ENCODE data around the gene TTLL11. TPM values are rescaled to one million over a fixed set of nuclear protein-coding genes. Genes with fewer than 3 reads are reported as not detected.

Gene TTLL11
- total RNA-seq, 4 donors from 2014 or later = 9.1 to 14.6 (median 9.7) TPM

DNA sequence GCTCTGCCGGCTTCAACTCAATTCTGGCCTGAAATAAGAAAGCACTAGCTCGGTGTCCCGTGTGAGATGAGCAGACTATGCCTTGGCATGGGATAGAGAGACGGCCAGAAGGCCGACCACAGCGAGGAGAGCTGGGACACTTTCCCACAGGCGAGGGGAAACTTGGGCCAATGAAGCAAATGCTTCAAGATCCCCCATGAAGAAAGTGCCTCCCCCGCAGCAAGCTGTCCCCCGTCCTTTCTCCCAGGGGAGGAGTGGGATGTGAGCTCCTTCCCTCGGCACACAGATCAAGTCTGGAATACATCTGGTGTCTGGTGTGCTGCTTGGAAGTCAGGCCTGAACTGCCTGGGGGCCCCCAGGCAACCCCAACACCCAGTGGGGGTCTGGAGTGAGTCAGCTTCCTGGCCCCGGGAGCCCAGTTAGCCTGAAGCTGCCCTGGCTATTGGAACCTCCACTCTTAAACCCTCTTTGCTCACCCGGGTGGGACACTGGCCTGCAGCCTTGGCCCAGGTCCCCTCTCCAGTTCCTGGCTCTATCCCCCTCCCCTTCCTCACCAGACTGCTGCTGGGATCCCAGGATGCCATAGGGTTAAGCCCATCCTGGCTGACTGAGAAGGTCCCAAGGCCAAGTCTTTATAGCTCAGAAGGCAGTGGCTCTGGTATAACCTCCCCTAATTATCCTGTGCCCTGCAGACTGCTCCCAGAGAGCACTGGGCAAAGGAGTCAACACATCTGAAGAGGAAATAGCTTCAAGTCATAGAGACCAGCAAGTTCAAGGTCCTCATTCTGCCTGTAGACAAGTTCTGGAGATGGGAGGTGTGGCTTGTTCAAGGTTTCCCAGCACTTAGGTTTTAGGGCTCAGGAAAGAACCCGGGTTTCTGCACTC lies 205.3 kb downstream of the TTLL11 start:
- intact Hi-C loops (cut with DNase I; ENCODE audit: low total_unique reads) = no loop called here
- TF ChIP-seq, protein P1, sequence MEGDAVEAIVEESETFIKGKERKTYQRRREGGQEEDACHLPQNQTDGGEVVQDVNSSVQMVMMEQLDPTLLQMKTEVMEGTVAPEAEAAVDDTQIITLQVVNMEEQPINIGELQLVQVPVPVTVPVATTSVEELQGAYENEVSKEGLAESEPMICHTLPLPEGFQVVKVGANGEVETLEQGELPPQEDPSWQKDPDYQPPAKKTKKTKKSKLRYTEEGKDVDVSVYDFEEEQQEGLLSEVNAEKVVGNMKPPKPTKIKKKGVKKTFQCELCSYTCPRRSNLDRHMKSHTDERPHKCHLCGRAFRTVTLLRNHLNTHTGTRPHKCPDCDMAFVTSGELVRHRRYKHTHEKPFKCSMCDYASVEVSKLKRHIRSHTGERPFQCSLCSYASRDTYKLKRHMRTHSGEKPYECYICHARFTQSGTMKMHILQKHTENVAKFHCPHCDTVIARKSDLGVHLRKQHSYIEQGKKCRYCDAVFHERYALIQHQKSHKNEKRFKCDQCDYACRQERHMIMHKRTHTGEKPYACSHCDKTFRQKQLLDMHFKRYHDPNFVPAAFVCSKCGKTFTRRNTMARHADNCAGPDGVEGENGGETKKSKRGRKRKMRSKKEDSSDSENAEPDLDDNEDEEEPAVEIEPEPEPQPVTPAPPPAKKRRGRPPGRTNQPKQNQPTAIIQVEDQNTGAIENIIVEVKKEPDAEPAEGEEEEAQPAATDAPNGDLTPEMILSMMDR (IDR thresholded peaks at IDR 0.05) = no peak
- no peak for TF ChIP-seq POLR2A (IDR thresholded peaks at IDR 0.05)
- DNase-seq (ENCODE audit: low spot score in 2 of 2) = peak in 1 of 2 donors; percentile 73
- 71 to 88% methylated on average over 12 to 13 of the region's 13 CpGs for WGBS, 2 donors
- no peak overlapping the region for H3K4me3 ChIP-seq (ENCODE audit: low read depth, poor library complexity, severe bottlenecking)

DNA sequence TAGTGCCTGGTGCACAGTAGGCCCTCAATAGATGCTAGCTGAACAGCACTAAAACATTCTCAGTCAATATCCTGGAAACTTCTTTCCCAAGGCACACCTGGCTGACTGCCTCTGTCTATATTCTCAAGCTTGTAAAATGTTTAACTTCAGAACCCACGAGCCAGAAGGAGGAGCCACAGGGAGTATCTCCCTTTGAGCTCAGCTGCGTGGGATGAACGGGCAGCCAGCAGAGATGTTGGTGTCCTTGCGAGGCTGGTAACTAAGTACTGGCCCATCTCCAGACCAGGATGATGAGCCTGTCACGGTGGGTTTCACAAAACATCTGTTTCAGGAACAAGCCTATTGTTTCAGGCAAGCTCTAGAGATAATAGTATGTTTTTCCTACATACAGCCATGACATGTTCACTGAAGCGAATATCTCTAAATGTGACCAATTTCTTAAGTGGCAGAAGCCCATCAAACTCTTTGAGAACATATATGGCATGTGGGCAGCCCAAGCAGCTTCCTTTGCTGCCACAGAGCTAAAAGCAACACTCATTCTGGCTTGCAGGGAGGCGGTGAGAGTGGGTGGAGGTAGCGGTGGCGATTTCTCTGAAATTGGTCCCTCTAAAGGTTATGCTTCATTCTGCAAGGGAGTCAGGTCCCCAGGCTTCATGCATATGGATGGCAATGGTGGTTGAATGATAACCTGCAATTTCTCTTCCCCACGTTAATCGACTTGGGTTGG lies 206.2 kb downstream of the TTLL11 start:
- peak in 1 of 2 donors; percentile 39 for DNase-seq (ENCODE audit: low spot score in 2 of 2)

DNA sequence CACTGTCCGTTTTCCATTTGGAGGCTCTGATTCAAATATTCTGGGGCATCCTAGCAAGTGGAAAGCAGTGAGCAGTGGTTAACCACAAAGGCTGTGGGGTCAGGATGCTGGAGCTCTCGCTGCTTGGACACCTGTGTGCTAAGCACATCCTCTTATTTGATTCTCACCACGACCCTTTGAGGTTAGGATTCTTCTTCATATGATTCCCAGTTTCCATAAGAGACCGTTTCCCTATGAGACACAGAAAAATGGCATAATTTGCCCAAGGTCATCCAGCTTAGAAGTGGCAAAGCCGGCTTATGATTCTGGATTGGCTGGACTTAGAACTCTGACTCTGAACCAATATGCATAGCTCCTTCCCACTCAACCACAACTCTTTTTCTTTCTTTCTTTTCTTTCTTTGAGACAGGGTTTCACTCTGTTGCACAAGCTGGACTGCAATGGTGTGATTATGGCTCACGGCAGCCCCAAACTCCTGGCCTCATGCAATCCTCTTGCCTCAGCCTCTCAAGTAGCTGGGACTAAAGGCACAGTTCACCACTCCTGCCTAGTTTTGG lies 207.7 kb downstream of the TTLL11 start:
- DNase-seq (ENCODE audit: low spot score in 2 of 2) = peak in 1 of 2 donors; percentile 56
- WGBS, 2 donors = 82 to 85% methylated on average over 6 of the region's 6 CpGs
- H3K4me3 ChIP-seq (ENCODE audit: low read depth, poor library complexity, severe bottlenecking) = no peak overlapping the region
- TF ChIP-seq POLR2A (IDR thresholded peaks at IDR 0.05) = no peak
- TF ChIP-seq, protein P1 (IDR thresholded peaks at IDR 0.05) = no peak
- intact Hi-C loops (cut with DNase I; ENCODE audit: low total_unique reads) = no loop called here

More for the DNA sequence above, 206.2 kb downstream of the TTLL11 start:
- intact Hi-C loops (cut with DNase I; ENCODE audit: low total_unique reads) = no loop called here
- TF ChIP-seq POLR2A (IDR thresholded peaks at IDR 0.05) = no peak
- TF ChIP-seq, protein P1 (IDR thresholded peaks at IDR 0.05) = no peak
- no peak overlapping the region for H3K4me3 ChIP-seq (ENCODE audit: low read depth, poor library complexity, severe bottlenecking)
- WGBS, 2 donors = 76 to 86% methylated on average over 11 of the region's 11 CpGs

DNA sequence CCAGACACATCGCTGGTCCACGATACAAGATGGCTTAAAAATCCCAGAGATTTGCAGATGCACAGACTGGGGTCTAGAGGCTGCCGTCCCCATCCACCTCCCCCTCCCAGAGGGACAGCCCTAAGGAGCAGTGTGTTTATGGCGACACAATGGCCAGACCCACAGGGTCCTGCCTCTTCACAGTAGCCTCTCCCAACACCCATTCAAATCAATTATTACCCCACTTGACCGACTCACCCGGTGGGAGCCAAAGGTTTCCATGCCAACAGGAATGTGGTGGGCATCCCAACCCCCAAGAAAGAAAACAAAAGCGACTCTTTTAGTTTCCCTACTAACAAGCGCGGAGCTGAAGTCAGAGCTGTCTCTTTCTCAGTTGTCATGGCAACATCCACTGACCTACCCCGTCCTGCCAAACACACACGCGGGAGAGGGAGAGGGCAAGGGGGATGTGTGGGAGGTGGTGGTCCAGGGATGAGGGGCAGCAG lies 209.0 kb downstream of the TTLL11 start:
- no peak for TF ChIP-seq POLR2A (IDR thresholded peaks at IDR 0.05)
- TF ChIP-seq, protein P1 (IDR thresholded peaks at IDR 0.05) = no peak
- intact Hi-C loops (cut with DNase I; ENCODE audit: low total_unique reads) = no loop called here
- 80 to 82% methylated on average over 12 of the region's 12 CpGs for WGBS, 2 donors
- DNase-seq (ENCODE audit: low spot score in 2 of 2) = peak in 1 of 2 donors; percentile 48
- no peak overlapping the region for H3K4me3 ChIP-seq (ENCODE audit: low read depth, poor library complexity, severe bottlenecking)

GRCh38 chr9:121883281-121884056 lies 209.6 kb downstream of the TTLL11 start:
- peak in 1 of 2 donors; percentile 61 for DNase-seq (ENCODE audit: low spot score in 2 of 2)
- intact Hi-C loops (cut with DNase I; ENCODE audit: low total_unique reads) = no loop called here
- H3K4me3 ChIP-seq (ENCODE audit: low read depth, poor library complexity, severe bottlenecking) = no peak overlapping the region
- WGBS, 2 donors = 91 to 93% methylated on average over 8 of the region's 8 CpGs
- no peak for TF ChIP-seq POLR2A (IDR thresholded peaks at IDR 0.05)
- TF ChIP-seq, protein P1 (IDR thresholded peaks at IDR 0.05) = no peak
